Esophagus (tissue), 2 donors: Measurements from ENCODE around the gene GATAD2B. TPM values are rescaled to one million over a fixed set of nuclear protein-coding genes. Genes with fewer than 3 reads are reported as not detected.
"Not testable (repeated sequence)": the region's sequence is repeated elsewhere in the genome, so short reads cannot be mapped to it uniquely, and the experiment has no call there.

ENCODE experiments used
- H3K27ac ChIP-seq, 2 donors: one replicate each; pipeline ENCODE4 v1.5.1; 2013; ENCODE audit warnings: low read depth in 2 of 2, mild to moderate bottlenecking in 2 of 2, inconsistent platforms in 1 of 2, low read length in 1 of 2, moderate library complexity in 1 of 2
- H3K27me3 ChIP-seq, 2 donors: one replicate each; pipeline ENCODE4 v1.6.1; 2013; ENCODE audit warnings: low read length in 2 of 2, control low read depth in 1 of 2, mild to moderate bottlenecking in 1 of 2; ENCODE audit not compliant: insufficient read depth in 2 of 2, control insufficient read depth in 1 of 2
- H3K36me3 ChIP-seq, 2 donors: one replicate each; pipeline ENCODE4 v1.6.1; 2013; ENCODE audit warnings: low read length in 1 of 2; ENCODE audit not compliant: control insufficient read depth in 2 of 2, insufficient read depth in 2 of 2
- H3K4me1 ChIP-seq, 2 donors: one replicate each; pipeline ENCODE4 v1.6.1; 2013; ENCODE audit warnings: low read length in 1 of 2; ENCODE audit not compliant: control insufficient read depth in 2 of 2, insufficient read depth in 2 of 2
- H3K4me3 ChIP-seq, 2 donors: one replicate each; pipeline ENCODE4 v1.5.1; 2013; ENCODE audit warnings: low read length in 2 of 2, mild to moderate bottlenecking in 2 of 2, low read depth in 1 of 2, moderate library complexity in 1 of 2
- H3K9me3 ChIP-seq, 2 donors: one replicate each; pipeline ENCODE4 v1.6.1; 2013; ENCODE audit warnings: mild to moderate bottlenecking in 2 of 2, low read depth in 1 of 2, low read length in 1 of 2, moderate library complexity in 1 of 2; ENCODE audit not compliant: control insufficient read depth in 2 of 2, insufficient read depth in 1 of 2
- WGBS, 2 donors: extraction: QIAGEN DNeasy Blood & Tissue Kit; methylation state at CpG; one replicate each; pipeline ENCODE4 v1.1.7; 2013; 5-methylcytosine and 5-hydroxymethylcytosine counted together
- polyA plus RNA-seq, 2 donors: library from polyadenylated mRNA; stranded (reverse); fragments of 200-250 nt; gene quantifications; one replicate each; pipeline ENCODE4 v1.2.3, GENCODE V29; 2013
- donor health status: healthy with polysubstance abuse.
- donor health status: Bipolar disorder and iron deficiency.

Gene GATAD2B
- polyA plus RNA-seq, 2 donors: 3.2 to 4.4 TPM

DNA sequence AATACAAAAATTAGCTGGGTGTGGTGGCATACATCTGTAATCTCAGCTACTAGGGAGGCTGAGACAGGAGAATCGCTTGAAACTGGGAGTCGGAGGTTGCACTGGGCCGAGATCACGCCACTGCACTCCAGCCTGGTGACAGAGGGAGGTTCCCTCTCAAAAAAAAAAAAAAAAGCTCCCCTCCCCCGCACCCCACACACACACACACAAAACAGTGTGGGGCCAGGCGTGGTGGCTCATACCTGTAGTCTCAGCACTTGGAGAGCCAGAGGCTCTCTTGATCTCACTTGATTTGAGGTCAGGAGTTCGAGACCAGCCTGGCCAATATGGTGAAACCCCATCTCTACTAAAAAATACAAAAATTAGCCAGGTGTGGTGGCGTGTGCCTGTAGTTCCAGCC lies 16.9 kb downstream of the GATAD2B start:
- not testable (repeated sequence) for H3K4me3 ChIP-seq, H3K4me1 ChIP-seq, H3K9me3 ChIP-seq, H3K27me3 ChIP-seq, H3K36me3 ChIP-seq, H3K27ac ChIP-seq
- WGBS, 2 donors: 94 to 96% methylated on average over 8 of the region's 8 CpGs

DNA sequence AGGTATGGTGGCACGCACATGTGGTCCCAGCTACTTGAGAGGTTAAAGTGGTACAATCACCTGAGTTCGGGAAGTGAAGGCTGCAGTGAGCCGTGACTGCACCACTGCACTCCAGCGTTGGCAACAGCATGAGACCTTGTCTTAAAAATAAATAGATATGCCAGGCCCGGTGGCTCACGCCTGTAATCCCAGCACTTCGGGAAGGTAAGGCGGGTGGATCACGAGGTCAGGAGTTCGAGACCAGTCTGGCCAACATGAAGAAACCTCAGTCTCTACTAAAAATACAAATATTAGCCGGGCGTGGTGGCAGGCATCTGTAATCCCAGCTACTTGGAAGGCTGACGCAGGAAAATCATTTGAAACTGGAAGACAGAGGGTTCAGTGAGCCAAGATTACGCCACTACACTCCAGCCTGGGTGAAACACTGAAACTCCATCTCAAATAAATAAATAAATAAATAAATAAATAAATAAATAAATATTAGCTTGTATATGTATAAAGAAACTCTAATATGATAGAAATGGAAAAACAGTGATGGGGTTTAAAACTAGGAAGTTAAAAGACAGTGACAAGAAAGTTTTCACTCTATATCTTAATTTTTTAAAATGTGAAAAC lies 18.8 kb downstream of the GATAD2B start:
- Histone ChIP-seq H3K9me3 (no peaks in the 10 kb centered on the region), H3K36me3 (peaks cover 0 to 2% of the 10 kb centered on the region in 2 donors), H3K4me3 (no peak overlapping the region), H3K27me3 (no peaks in the 10 kb centered on the region), H3K4me1 (no peaks in the 10 kb centered on the region), H3K27ac (peak overlapping the region in 1 of 2 donors; percentile 27)
- 83% methylated on average over 14 of the region's 14 CpGs for WGBS, 2 donors

DNA sequence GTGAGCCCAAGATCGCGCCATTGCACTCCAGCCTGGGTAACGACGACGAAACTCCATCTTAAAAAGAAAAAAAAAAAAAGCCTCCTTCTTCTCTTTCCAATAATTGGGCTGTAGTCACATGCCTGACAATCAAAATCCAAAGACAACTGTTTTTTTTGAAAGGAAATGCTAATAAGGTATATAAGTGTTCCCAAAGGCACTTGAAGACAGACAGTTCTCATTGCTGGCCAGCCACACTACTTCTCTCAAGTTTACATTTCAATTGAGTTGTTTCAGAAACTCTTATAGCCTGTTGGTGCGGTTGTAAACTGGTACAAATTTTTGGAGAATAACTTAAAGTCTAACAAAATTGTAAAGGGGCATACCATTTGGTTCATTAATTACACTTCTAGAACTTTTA lies 23.3 kb downstream of the GATAD2B start:
- WGBS, 2 donors: 89 to 96% methylated on average over 6 of the region's 6 CpGs
- H3K27me3 ChIP-seq: no peaks in the 10 kb centered on the region
- no peaks in the 10 kb centered on the region for H3K36me3 ChIP-seq
- H3K9me3 ChIP-seq: no peaks in the 10 kb centered on the region
- no peak overlapping the region for H3K4me3 ChIP-seq
- H3K4me1 ChIP-seq: no peaks in the 10 kb centered on the region
- no peak overlapping the region for H3K27ac ChIP-seq

DNA sequence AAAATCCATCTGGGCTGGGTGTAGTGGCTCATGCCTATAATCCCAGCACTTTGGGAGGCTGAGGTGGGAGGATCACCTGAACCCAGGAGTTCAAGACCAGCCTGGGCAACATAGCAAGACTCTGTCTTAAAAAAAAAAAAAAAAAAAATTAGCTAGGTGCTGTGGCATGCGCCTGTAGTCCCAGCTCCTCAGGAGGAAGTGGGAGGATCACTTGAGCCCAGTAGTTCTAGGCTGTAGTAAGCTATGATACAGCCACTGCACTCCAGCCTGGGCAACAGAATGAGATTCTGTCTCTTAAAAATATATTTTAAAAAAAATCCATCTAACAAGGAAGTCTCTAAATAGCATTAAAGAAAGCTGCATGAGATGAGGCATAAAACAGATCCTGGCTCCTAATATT lies 26.9 kb downstream of the GATAD2B start:
- not testable (repeated sequence) for H3K4me3 ChIP-seq, H3K27ac ChIP-seq, H3K27me3 ChIP-seq, H3K9me3 ChIP-seq, H3K36me3 ChIP-seq, H3K4me1 ChIP-seq
- 56 to 62% methylated on average over 1 of the region's 1 CpG for WGBS, 2 donors

DNA sequence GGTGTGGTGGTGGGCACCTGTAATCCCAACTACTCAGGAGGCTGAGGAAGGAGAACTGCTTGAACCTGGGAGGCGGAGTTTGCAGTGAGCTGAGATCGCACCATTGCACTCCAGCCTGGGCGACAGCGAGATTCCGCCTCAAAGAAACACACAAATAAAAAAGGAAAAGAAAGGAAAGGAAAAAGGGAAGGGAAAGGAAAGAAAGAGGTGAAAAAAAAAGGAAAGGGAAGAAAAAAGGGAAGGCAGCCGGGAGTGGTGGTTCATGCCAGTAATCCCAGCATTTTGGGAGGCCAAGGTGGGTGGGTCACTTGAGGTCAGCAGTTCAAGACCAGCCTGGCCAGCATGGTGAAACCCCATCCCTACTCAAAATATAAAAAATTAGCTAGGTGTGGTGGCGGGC lies 31.7 kb downstream of the GATAD2B start:
- H3K4me1 ChIP-seq, H3K9me3 ChIP-seq, H3K36me3 ChIP-seq, H3K27ac ChIP-seq, H3K27me3 ChIP-seq, H3K4me3 ChIP-seq: not testable (repeated sequence)
- 95 to 97% methylated on average over 7 of the region's 7 CpGs for WGBS, 2 donors

DNA sequence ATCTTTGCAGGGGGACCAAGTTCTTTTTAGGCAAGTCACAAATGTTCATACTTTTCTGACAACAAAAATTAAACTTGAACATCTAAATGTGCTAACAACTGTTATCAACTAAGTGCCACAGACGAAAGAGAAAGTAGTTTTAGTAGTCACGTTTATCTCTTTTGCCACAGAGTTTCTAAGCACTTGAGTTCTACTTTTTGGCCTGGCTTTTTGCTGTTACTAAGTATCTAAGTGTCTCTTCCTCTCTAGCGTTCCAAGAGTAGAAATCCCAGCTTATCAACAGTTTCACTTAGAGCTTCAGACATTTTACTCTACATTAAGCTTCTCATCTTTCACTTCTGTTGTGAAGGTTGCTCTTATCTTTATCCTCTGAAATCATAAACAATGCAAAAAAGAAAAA lies 34.2 kb downstream of the GATAD2B start:
- H3K9me3 ChIP-seq: no peaks in the 10 kb centered on the region
- H3K36me3 ChIP-seq: no peaks in the 10 kb centered on the region
- no peaks in the 10 kb centered on the region for H3K27me3 ChIP-seq
- H3K4me3 ChIP-seq: no peak overlapping the region
- 28 to 41% methylated on average over 3 of the region's 3 CpGs for WGBS, 2 donors
- no peak overlapping the region for H3K27ac ChIP-seq
- H3K4me1 ChIP-seq: no peaks in the 10 kb centered on the region

DNA sequence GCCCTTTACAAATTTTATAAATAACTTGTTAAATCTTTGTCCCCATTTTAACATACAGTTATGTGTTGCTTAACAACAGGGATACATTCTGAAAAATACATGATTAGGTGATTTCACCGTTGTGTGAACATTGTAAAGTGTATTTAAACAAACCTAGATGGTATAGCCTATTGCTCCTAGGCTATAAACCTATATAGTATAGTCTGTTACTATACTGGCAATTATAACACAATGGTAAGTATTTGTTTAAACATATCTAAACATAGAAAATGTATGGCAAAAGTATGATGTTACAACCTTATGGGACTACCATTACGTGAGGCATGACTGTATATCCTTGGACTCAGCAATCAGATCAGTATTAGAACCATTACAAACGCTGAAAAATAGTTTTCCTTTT lies 36.6 kb downstream of the GATAD2B start:
- H3K36me3 ChIP-seq: no peaks in the 10 kb centered on the region
- no peaks in the 10 kb centered on the region for H3K9me3 ChIP-seq
- no peak overlapping the region for H3K27ac ChIP-seq
- peaks cover 0 to 2% of the 10 kb centered on the region in 2 donors for H3K4me1 ChIP-seq
- no peaks in the 10 kb centered on the region for H3K27me3 ChIP-seq
- WGBS, 2 donors: 75 to 78% methylated on average over 3 of the region's 3 CpGs
- no peak overlapping the region for H3K4me3 ChIP-seq

DNA sequence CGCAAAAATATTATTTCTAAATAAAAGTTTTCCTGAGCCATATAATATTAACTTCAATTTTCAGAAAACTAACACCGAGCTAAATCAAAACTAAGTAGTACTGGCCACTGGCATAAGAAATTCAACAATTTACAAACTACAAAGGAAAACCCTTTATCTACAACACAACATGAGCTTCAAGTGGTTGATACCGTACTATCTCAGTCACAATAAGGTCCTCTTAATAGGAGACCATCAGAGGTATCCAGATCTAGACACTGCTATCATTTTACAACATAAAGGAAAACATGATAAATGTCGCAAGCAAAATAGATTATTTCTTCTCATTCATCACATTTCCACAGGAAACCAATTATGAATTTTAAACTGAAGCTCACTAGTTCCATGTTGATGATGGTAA lies 39.5 kb downstream of the GATAD2B start:
- H3K9me3 ChIP-seq: no peaks in the 10 kb centered on the region
- H3K4me1 ChIP-seq: peaks cover 2% of the 10 kb centered on the region in 2 donors
- WGBS, 2 donors: 93 to 96% methylated on average over 4 of the region's 4 CpGs
- no peaks in the 10 kb centered on the region for H3K27me3 ChIP-seq
- no peak overlapping the region for H3K4me3 ChIP-seq
- no peaks in the 10 kb centered on the region for H3K36me3 ChIP-seq
- no peak overlapping the region for H3K27ac ChIP-seq

DNA sequence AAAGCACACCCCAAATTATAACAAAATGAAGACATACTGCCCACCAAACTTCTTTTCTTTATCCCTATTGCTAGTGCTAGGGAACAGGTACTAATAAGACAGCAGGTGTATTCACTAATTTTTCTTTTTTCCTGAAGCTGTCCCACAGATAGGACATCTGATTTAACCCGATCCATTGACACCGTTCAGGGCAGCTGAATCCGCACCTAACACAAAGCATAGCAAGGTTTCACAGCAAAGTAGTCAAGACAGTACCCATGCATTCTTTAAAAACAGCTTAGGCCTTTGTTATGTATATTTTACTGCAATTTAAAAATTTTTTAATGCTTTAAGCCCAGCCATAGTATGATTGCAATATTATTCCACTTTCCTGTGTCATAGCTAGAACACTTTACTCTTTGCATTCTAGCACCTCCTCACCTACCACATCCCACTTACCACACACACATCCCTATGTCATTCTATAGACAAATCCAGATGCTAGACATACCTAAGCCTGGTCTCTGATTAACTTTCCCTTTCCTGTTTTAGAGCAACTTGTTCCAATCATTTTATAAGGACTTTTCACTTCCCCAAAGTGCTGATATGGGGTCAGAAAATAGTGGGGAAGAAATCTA lies 40.4 kb downstream of the GATAD2B start:
- Histone ChIP-seq H3K27me3 (no peaks in the 10 kb centered on the region), H3K4me3 (no peak overlapping the region), H3K27ac (no peak overlapping the region), H3K36me3 (no peaks in the 10 kb centered on the region), H3K4me1 (peaks cover 2% of the 10 kb centered on the region in 2 donors), H3K9me3 (no peaks in the 10 kb centered on the region)
- 71 to 73% methylated on average over 3 of the region's 3 CpGs for WGBS, 2 donors

DNA sequence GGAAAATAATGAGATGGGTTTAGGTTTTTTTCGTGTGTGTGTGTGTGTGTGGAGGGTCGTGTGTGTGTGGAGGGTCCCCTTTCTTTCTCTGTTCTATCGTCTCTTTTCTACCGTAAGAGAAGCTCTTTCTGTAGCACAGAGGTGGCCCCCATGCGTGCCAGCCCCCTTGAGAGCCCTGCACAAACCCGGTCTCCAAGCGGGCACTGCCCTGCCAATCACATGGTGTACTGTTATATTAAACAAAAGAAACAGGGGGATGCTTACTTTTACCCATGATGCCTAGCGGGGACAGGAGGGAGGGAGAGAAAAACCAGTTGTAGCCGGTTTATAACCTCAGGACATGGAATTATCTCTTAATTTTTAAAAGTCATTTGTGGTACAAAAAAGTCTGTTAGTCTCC lies 41.0 kb downstream of the GATAD2B start:
- Histone ChIP-seq H3K27ac (no peak overlapping the region), H3K36me3 (no peaks in the 10 kb centered on the region), H3K4me1 (peaks cover 2% of the 10 kb centered on the region in 2 donors), H3K4me3 (no peak overlapping the region), H3K9me3 (no peaks in the 10 kb centered on the region), H3K27me3 (no peaks in the 10 kb centered on the region)
- 17 to 28% methylated on average over 9 of the region's 9 CpGs for WGBS, 2 donors
